ENCODE measurements around the gene GOPC. TPM values are rescaled to one million over a fixed set of nuclear protein-coding genes. Genes with fewer than 3 reads are reported as not detected.

GOPC gene
- total and polyA plus RNA-seq, 2 of the 4 experiments (the other 2 are of a cell fraction), result 23.4 to 23.8 TPM

DNA sequence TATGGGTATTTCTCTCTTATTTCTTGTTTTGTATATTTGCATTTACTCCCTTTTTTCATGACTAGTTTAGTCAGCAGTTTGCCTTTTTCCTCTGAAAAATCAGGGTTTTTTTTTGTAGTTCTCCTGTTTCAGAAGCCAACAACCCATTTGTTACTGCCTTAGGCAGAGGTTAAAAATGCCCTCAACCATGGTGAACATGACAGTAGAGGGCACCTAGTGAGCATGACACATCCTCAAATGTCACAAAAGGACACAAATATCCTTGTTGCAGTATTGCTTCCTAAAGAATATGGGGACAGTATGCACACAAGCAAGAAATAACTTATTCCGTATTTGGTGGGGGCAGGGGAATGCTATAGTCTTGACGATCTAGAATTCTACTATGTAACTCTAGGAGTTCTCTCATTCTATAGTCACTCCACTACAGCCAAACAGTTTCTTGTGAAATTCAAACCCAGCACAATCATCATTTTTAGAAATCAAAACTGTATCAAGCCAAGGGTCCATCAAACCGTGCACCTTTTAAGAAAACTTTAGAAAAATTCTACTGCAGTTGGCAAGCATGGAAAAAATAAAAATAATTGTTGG lies 47.0 kb downstream of the GOPC start:
- Histone ChIP-seq H2AK9ac (replicated peaks; ENCODE audit: low read depth, low read length, poor library complexity) (no peak overlapping the region), H3K4me1 (ENCODE audit: control insufficient read depth, insufficient read depth, low read length) (peaks cover 5% of the 10 kb centered on the region), H2BK20ac (ENCODE audit: low read depth, low read length) (no peak overlapping the region), H4K8ac (ENCODE audit: low read depth in 2 of 2, low read length in 2 of 2) (0 out of 4 replicates have a peak overlapping the region, but pooled peaks of 1 of the 2 experiments have one; percentile 36), H3K9ac (ENCODE audit: low read depth, low read length) (no peak overlapping the region), H3K23ac (ENCODE audit: low read depth, low read length) (no peak overlapping the region), H2AFZ (replicated peaks; ENCODE audit: low read length, poor library complexity) (no peak overlapping the region), H2BK5ac (ENCODE audit: low read depth, low read length, poor library complexity, severe bottlenecking) (peak overlapping the region; percentile 15), H3K4me2 (ENCODE audit: low read depth, low read length) (peak overlapping the region; percentile 4; the same call in 1 of the 2 replicates), H3K27ac (ENCODE audit: insufficient read depth, low read length) (no peak overlapping the region), H3K4me3 (ENCODE audit: insufficient read depth, low read depth, low read length) (no peak overlapping the region), H4K20me1 (ENCODE audit: insufficient read depth, low read length) (no peaks in the 10 kb centered on the region), H2BK15ac (ENCODE audit: low read depth, low read length) (0 out of 3 replicates have a peak overlapping the region, but pooled peaks have one; percentile 57), H3K14ac (replicated peaks; ENCODE audit: low read depth, low read length) (no peak overlapping the region), H3K4ac (ENCODE audit: low read depth, low read length) (no peak overlapping the region), H4K91ac (ENCODE audit: insufficient read depth, low read depth, low read length) (no peak overlapping the region), H3K9me3 (ENCODE audit: control insufficient read depth, insufficient read depth, low read length) (no peaks in the 10 kb centered on the region), H3K27me3 (ENCODE audit: control insufficient read depth, insufficient read depth, low read length) (no peaks in the 10 kb centered on the region), H3K56ac (ENCODE audit: extremely low read depth, insufficient read depth, low read length) (no peak overlapping the region), H2AK5ac (ENCODE audit: low read depth, low read length) (0 out of 2 replicates have a peak overlapping the region, but pooled peaks have one; percentile 0), H3K18ac (ENCODE audit: low read depth, low read length) (no peak overlapping the region; the same call in 1 of the 2 replicates), H3K36me3 (ENCODE audit: control insufficient read depth, insufficient read depth, low read length) (peaks cover 4% of the 10 kb centered on the region), H4K5ac (ENCODE audit: low read depth, low read length) (no peak overlapping the region), H2BK120ac (ENCODE audit: low read depth, low read length) (no peak overlapping the region), H3K79me1 (ENCODE audit: low read depth in 1 of 2, low read length in 2 of 2) (peaks cover 0 to 6% of the 10 kb centered on the region in 2 experiments; a peak in 1 of 4 replicates), H3K9me1 (ENCODE audit: insufficient read depth, low read length) (peaks cover 3% of the 10 kb centered on the region)
- no CpG with 5 or more reads among the region's 3 CpGs for WGBS, 2 experiments (ENCODE audit: extremely low coverage in 2 of 2, insufficient read length in 1 of 2)
- ATAC-seq (ENCODE audit: low read depth) (peak; percentile 25; the same call in 1 of the 2 replicates), DNase-seq (no peak)
- dilution Hi-C loops (cut with HindIII; ENCODE audit: low sequenced_read_pairs, unreplicated experiment) (no loop called here), intact Hi-C loops (cut with micrococcal nuclease) (loop anchor here (1.0 to 5.0 kb wide), 2 partner anchors 151 to 208 kb away; no protein-coding TSS in a partner anchor), in situ Hi-C loops (cut with MboI; ENCODE audit: low sequenced_read_pairs) (no loop called here)
- POLR2A ChIA-PET (ENCODE audit: unreplicated experiment), result no interaction called here
- CTCF ChIA-PET, result interaction anchor here (0.7 to 2.2 kb wide), 4 partner anchors 69 to 105 kb away, joined by 3 to 17 read pairs (median 5); no protein-coding TSS in a partner anchor
- BruUV-seq (replicated peaks), result no TSS peak
- TF ChIP-seq NFE2L2 (IDR thresholded peaks at IDR 0.05; ENCODE audit: low read depth, low read length) (no peak), CEBPB (IDR thresholded peaks at IDR 0.05; ENCODE audit: low read depth, low read length) (no peak), BHLHE40 (IDR thresholded peaks at IDR 0.05; ENCODE audit: low read depth, low read length) (no peak), RCOR1 (IDR thresholded peaks at IDR 0.05; ENCODE audit: insufficient replicate concordance, low read length) (no peak), RFX5 (IDR thresholded peaks at IDR 0.05; ENCODE audit: low read depth, low read length) (no peak), SMC3 (IDR thresholded peaks at IDR 0.05; ENCODE audit: low read depth, low read length) (no peak), MXI1 (IDR thresholded peaks at IDR 0.05; ENCODE audit: borderline replicate concordance, low read depth, low read length) (no peak), RAD21 (IDR thresholded peaks at IDR 0.05; ENCODE audit: low read length) (no peak), POLR2A (IDR thresholded peaks at IDR 0.05; ENCODE audit: low read depth, low read length) (no peak), CHD1 (IDR thresholded peaks at IDR 0.05; ENCODE audit: low read depth, low read length) (no peak), MAFK (IDR thresholded peaks at IDR 0.05; ENCODE audit: low read depth, low read length) (no peak), MAZ (IDR thresholded peaks at IDR 0.05; ENCODE audit: borderline replicate concordance, low read depth, low read length) (no peak), FOS (IDR thresholded peaks at IDR 0.05; ENCODE audit: low read depth, low read length) (no peak)
- TF ChIP-seq, protein P1, sequence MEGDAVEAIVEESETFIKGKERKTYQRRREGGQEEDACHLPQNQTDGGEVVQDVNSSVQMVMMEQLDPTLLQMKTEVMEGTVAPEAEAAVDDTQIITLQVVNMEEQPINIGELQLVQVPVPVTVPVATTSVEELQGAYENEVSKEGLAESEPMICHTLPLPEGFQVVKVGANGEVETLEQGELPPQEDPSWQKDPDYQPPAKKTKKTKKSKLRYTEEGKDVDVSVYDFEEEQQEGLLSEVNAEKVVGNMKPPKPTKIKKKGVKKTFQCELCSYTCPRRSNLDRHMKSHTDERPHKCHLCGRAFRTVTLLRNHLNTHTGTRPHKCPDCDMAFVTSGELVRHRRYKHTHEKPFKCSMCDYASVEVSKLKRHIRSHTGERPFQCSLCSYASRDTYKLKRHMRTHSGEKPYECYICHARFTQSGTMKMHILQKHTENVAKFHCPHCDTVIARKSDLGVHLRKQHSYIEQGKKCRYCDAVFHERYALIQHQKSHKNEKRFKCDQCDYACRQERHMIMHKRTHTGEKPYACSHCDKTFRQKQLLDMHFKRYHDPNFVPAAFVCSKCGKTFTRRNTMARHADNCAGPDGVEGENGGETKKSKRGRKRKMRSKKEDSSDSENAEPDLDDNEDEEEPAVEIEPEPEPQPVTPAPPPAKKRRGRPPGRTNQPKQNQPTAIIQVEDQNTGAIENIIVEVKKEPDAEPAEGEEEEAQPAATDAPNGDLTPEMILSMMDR (conservative IDR thresholded peaks at IDR 0.05; ENCODE audit: low read depth, low read length), result no peak
- TF ChIP-seq, protein P2, sequence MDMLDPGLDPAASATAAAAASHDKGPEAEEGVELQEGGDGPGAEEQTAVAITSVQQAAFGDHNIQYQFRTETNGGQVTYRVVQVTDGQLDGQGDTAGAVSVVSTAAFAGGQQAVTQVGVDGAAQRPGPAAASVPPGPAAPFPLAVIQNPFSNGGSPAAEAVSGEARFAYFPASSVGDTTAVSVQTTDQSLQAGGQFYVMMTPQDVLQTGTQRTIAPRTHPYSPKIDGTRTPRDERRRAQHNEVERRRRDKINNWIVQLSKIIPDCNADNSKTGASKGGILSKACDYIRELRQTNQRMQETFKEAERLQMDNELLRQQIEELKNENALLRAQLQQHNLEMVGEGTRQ (IDR thresholded peaks at IDR 0.05; ENCODE audit: low read depth, low read length), result no peak
